SK-N-SH (cell line): ENCODE results near the gene HMGB2. TPM values are rescaled to one million over a fixed set of nuclear protein-coding genes. Genes with fewer than 3 reads are reported as not detected.

ENCODE experiments used
- CTCF ChIA-PET: fragments of 300-600, 350-600 bp; formaldehyde crosslinking; extraction: SDS; loops from one replicate; lab custom pipeline; 2021; lab: Yijun Ruan, JAX
- POLR2A ChIA-PET: fragments of 350-600 bp; sonication (Branson Sonifier 250); formaldehyde crosslinking; extraction: SDS; loops from one replicate; lab custom pipeline; 2020; ENCODE audit warnings: antibody characterized with exemption, inconsistent platforms; lab: Yijun Ruan, JAX
- DNase-seq: peaks from one replicate; pipeline ENCODE4 v3.0.0; 2012
- H2AFZ ChIP-seq: fragments of 200-600 bp; sonication (generic); 2 replicates; pipeline ENCODE4 v1.8.1; 2016; ENCODE audit warnings: antibody characterized with exemption, mild to moderate bottlenecking, low read depth
- H3F3A ChIP-seq: fragments of 200-600 bp; sonication (generic); replicated peaks from 2 replicates; pipeline ENCODE3; 2016; ENCODE audit warnings: antibody characterized with exemption, mild to moderate bottlenecking; ENCODE audit not compliant: insufficient read depth
- H3K27ac ChIP-seq, 2 experiments: fragments of 200-500 bp in 1 of 2; fragments of 200-600 bp in 1 of 2; sonication (Bioruptor generic) in 1 of 2; sonication (generic), shearing (Covaris generic) in 1 of 2; 2 replicates each; pipeline versions ENCODE4 v1.5.1 to v1.6.1; 2014 to 2016; ENCODE audit warnings: low read depth in 2 of 2, inconsistent platforms in 1 of 2, low read length in 1 of 2, mild to moderate bottlenecking in 1 of 2, mixed read lengths in 1 of 2
- H3K27me3 ChIP-seq: fragments of 200-600 bp; sonication (generic), shearing (Covaris generic); 2 replicates; pipeline ENCODE4 v1.6.1; 2016; ENCODE audit warnings: mixed run types; ENCODE audit not compliant: insufficient read depth
- H3K36me3 ChIP-seq, 2 experiments: fragments of 200-500 bp in 1 of 2; fragments of 200-600 bp in 1 of 2; sonication (Bioruptor generic) in 1 of 2; sonication (generic) in 1 of 2; replicated peaks in 1 of 2; 2 replicates each; pipeline versions ENCODE3 to v1.5.1; 2014 to 2016; ENCODE audit warnings: low read length in 1 of 2, mild to moderate bottlenecking in 1 of 2; ENCODE audit not compliant: insufficient read depth in 2 of 2, control insufficient read depth in 1 of 2
- H3K4me1 ChIP-seq, 2 experiments: fragments of 200-500 bp in 1 of 2; fragments of 200-600 bp in 1 of 2; sonication (Bioruptor generic) in 1 of 2; sonication (generic), shearing (Covaris generic) in 1 of 2; 2 replicates each; pipeline versions ENCODE4 v1.5.1 to v1.6.1; 2014 to 2016; ENCODE audit warnings: low read depth in 1 of 2, low read length in 1 of 2, mixed run types in 1 of 2; ENCODE audit not compliant: insufficient read depth in 2 of 2, control insufficient read depth in 1 of 2
- H3K4me2 ChIP-seq: fragments of 200-600 bp; sonication (generic), shearing (Covaris generic); 2 replicates; pipeline ENCODE4 v1.6.1; 2017; ENCODE audit warnings: mixed run types
- H3K4me3 ChIP-seq, 2 experiments: fragments of 200-500 bp in 1 of 2; fragments of 200-600 bp in 1 of 2; sonication (Bioruptor generic) in 1 of 2; sonication (generic), shearing (Covaris generic) in 1 of 2; 2 replicates each; pipeline versions ENCODE4 v1.5.1 to v1.8.1; 2014 to 2016; ENCODE audit warnings: low read depth in 2 of 2, inconsistent platforms in 1 of 2, low read length in 1 of 2, mild to moderate bottlenecking in 1 of 2, mixed read lengths in 1 of 2, moderate library complexity in 1 of 2
- H3K79me2 ChIP-seq: fragments of 200-600 bp; sonication (generic); 2 replicates; pipeline ENCODE4 v1.8.1; 2017; ENCODE audit warnings: mild to moderate bottlenecking; ENCODE audit not compliant: insufficient read depth
- H3K9ac ChIP-seq: fragments of 200-600 bp; sonication (generic); 2 replicates; pipeline ENCODE4 v1.6.1; 2017; ENCODE audit warnings: mixed run types
- H3K9me2 ChIP-seq: fragments of 200-600 bp; sonication (generic); 2 replicates; pipeline ENCODE4 v1.6.1; 2017; ENCODE audit warnings: mixed run types
- H3K9me3 ChIP-seq: fragments of 200-600 bp; sonication (generic); 2 replicates; pipeline ENCODE4 v1.6.1; 2017; ENCODE audit warnings: mixed run types, mild to moderate bottlenecking, moderate library complexity
- H4K20me1 ChIP-seq: fragments of 200-600 bp; sonication (generic); 2 replicates; pipeline ENCODE4 v1.6.1; 2017; ENCODE audit warnings: mild to moderate bottlenecking, mixed run types; ENCODE audit not compliant: insufficient read depth
- JUND ChIP-seq: IDR thresholded peaks from 2 replicates; pipeline ENCODE4 v1.4.0; 2012
- NRF1 ChIP-seq: IDR thresholded peaks from 2 replicates; pipeline ENCODE4 v1.6.1; 2012; ENCODE audit warnings: low read depth, mild to moderate bottlenecking, low read length
- REST ChIP-seq: IDR thresholded peaks from 2 replicates; pipeline ENCODE4 v1.6.1; 2012; ENCODE audit warnings: mild to moderate bottlenecking, low read depth, low read length, moderate library complexity
- WGBS: methylation state at CpG from one replicate; pipeline ENCODE4 v1.1.6; 2017; ENCODE audit warnings: low lambda C conversion rate; 5-methylcytosine and 5-hydroxymethylcytosine counted together
- polyA plus RNA-seq, 3 experiments: library from polyadenylated mRNA; depleted of rRNA; stranded (reverse); fragments of >200 nt; gene quantifications; 2 replicates each; pipeline ENCODE4 v1.2.3, GENCODE V29; 2012

Gene HMGB2
- polyA plus RNA-seq, 1 of the 3 experiments (the other 2 are of a cell fraction): 130 TPM

- TF ChIP-seq REST: no peak
- TF ChIP-seq, all 33 proteins: peak for 0
Measured at GRCh38 chr4:173332963-173333657, 1.0 kb downstream of the HMGB2 start (continued).

- H3K36me3 ChIP-seq: peaks cover 43 to 48% of the 10 kb centered on the region in 2 experiments
- WGBS: 18% methylated on average over 6 of the region's 6 CpGs
- no peak for DNase-seq
- H3K79me2 ChIP-seq: peaks cover 60% of the 10 kb centered on the region
- H3K27me3 ChIP-seq: no peaks in the 10 kb centered on the region
- H3K4me2 ChIP-seq: peak overlapping the region; percentile 90
- H3K9me3 ChIP-seq: no peaks in the 10 kb centered on the region
- peaks cover 19 to 21% of the 10 kb centered on the region in 2 experiments for H3K4me1 ChIP-seq
- H3K9me2 ChIP-seq: no peaks in the 10 kb centered on the region
- peak overlapping the region; percentile 100 for H3K9ac ChIP-seq
- CTCF ChIA-PET: interaction anchor here (0.9 to 5.4 kb wide), 8 partner anchors 14 to 88 kb away, joined by 3 to 37 read pairs (median 4); no protein-coding TSS in a partner anchor
- no peak overlapping the region for H2AFZ ChIP-seq
- POLR2A ChIA-PET: interaction anchor here (0.8 to 5.7 kb wide), 2 partner anchors 38 to 156 kb away, joined by 11 to 69 read pairs; partner anchors contain the start of gene SAP30
- peaks cover 57% of the 10 kb centered on the region for H3F3A ChIP-seq
- H4K20me1 ChIP-seq: peaks cover 25% of the 10 kb centered on the region
- H3K27ac ChIP-seq: peak overlapping the region; percentile 96 to 98; a peak in 3 of 4 replicates
- H3K4me3 ChIP-seq: peak overlapping the region; percentile 90 to 99
- TF ChIP-seq JUND: no peak
- TF ChIP-seq REST: no peak
- no peak for TF ChIP-seq NRF1
Measured at GRCh38 chr4:173332021-173332487, 2.1 kb downstream of the HMGB2 start.
